Glomerular visceral epithelial cell (primary cell): ENCODE results near the gene SIPA1L3.

ENCODE experiments used
- DNase-seq: peaks from one replicate; pipeline ENCODE4 v3.0.0-alpha.2; 2016; ENCODE audit errors: extremely low spot score

SIPA1L3 gene

GRCh38 chr19:38193445-38193844 is 286.4 kb downstream of the SIPA1L3 start:
- DNase-seq, result no peak

DNA sequence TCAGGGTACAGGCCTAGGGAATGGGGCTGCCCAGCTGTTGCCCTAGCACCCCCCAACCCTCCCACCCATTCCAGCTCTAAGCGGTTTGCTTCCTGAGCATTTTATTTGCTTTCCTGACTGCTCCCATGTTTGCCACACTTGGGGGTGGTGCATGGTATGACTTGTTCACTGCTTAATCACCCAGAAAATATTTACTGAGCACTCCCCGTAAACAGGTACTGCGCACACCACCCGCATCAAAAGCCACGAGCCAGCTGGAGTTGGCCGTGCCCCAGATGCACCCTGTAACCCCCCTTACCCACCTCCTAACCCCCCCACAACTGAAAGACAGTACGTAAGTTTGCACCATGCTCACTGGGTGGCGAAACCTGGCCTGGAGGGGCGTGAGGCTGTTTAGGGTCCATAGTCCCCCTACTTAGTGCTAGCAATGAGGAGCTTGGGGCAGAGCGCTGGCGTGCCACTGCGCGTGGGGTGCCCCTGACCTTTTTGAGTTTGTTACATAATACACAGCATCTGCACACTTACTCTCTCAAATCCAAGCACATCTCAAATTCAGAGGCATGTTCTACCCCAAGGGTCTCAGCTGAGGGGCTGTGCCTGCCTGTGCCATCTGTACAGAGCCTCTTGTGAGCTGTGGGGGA is 287.2 kb downstream of the SIPA1L3 start:
- DNase-seq, result no peak

GRCh38 chr19:38195237-38195636 is 288.2 kb downstream of the SIPA1L3 start:
- DNase-seq, result no peak

DNA sequence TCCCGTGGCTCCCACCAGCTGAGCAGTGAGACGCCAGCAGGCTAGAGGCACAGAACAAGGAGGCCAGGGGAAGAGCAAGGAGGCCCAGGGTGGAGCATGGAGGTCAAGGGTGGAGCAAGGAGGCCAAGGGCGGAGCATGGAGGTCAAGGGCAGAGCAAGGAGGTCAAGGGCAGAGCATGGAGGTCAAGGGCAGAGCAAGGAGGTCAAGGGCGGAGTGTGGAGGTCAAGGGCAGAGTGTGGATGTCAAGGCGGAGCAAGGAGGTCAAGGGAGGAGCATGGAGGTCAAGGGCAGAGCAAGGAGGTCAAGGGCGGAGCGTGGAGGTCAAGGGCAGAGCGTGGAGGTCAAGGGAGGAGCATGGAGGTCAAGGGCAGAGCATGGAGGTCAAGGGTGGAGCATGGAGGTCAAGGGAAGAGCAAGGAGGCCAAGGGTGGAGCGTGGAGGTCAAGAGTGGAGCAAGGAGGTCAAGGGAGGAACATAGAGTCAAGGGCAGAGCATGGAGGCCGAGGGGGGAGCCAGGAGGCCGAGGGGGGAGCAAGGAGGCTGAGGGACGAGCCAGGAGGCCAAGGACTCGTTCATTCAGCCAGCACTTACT is 289.3 kb downstream of the SIPA1L3 start:
- DNase-seq, result no peak

DNA sequence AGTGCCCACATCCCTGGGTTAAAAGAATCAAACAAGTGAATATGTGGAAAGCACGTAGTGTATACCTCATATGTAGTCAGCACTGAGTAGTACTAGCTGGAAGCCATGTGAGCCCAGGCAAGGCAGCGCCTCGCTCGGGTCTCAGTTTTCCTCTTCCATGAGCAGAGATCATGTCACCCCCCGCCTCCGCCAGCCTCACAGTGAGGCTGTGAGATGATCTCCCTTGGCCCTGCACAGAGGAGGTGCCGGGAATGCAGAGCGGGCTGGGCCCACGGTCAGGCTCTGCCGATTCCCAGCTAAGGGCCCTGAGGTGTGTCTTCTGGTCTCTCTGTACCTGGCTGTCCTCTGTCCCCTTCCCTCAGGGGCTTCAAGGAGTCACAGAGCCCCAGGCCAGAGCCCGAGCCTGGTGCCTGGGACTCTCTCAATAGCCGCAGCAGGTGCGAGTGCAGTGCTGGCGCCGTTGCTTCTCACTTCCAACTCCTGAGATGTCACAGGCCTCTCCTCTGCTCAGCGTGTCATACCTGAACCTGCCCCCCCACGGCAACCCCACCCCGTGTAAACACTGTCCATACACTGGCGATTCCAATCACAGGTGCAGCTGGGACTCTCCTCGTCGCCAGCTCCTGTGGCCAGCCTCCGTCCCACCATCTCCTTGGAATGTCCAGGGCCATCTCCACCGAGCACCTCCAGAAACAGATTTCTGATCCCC is 290.1 kb downstream of the SIPA1L3 start:
- no peak for DNase-seq

DNA sequence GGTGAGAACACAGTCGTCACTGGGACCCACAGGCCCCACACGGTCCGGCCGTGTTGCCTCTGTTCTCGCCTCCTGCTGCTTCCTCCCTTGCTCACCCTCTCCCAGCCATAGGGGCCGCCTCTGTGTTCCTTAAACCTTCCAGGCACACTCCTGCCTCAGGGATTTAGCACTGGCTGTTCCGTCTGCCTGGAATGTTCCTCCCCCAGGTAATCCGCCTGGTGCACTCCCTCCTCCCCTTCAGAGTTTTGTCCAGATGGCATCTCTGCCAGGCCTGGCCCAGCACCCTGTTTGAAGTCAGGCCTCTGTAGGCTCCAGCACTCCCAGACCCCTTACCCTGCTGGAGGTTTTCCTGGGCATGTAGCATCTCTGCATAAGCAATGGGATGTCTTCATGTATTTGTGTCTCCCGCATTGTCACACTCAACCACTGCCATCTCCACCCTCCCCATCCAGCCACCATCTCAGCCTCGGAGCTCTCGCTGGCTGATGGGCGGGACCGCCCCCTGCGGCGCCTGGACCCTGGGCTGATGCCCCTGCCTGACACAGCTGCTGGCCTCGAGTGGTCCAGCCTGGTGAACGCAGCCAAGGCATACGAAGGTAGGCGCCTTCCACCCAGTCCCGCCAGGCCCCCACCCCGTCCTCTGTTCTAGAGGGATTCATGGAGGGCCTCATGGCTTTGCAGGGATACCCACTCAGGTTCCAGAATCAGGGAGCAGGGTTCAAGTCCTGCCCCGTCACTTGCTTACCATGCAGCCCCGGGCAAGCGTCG is 291.1 kb downstream of the SIPA1L3 start:
- DNase-seq, result no peak

DNA sequence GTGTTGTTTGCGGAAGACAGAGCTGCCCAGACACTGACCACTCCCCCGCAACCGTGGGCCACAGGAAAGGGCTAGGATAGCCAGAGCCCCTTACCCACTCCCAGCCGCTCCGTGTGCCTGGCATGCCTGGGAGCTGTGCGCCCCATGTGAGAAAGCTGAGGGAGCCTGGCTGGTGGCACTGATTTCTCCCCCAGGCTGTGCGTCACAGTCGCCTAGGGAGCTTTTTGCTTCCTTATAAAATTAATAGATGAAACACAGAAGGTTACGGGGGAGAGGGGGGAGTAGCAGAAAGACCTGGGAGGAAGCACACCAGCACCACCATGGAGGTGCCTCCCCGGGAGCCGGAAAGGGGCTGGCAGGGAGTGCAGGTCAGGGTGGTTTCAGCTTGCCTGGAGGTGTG is 292.3 kb downstream of the SIPA1L3 start:
- DNase-seq, result no peak

GRCh38 chr19:38201731-38202130 is 294.7 kb downstream of the SIPA1L3 start:
- no peak for DNase-seq

- no peak for DNase-seq
Measured at GRCh38 chr19:38202504-38202903, 295.5 kb downstream of the SIPA1L3 start.

DNA sequence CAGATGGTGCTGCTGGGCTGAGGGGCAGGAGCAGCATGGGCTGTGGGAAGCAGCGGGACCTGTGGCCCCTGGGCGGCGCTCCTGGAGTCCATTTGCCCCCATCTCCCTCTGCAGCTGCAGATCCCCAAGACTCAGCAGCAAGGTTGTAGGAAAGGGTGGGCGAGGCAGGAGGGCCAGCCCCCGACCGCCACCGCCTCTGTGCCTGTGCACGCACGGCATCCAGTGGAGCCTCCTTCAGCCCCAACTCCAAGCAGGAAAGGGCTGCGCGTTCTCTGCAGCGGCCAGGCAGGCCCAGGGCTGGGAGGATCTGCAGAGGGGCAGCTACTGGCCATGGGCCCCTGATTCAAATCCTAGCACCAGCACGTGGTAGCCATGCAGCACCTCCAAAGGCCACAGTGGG is 296.2 kb downstream of the SIPA1L3 start:
- DNase-seq, result no peak

- DNase-seq, result no peak
Measured at GRCh38 chr19:38204096-38204495, 297.1 kb downstream of the SIPA1L3 start.

DNA sequence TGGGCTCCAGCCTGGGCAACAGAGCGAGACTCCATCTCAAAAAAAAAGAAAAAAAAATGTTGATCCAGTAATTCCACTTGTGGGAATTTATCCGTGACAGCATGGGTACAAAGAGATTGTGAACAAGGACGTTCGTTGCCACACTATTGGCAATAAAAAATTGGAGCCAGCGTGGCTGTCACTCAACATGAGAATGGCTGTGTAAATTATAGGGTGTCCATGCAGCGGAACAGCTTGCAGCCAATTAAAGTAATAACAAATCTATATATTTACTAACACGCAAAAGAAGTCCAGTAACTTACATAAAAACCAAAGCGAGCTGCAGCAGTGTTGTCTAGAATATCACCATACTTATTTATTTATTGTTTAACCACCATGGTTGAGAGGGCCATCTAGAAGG is 297.7 kb downstream of the SIPA1L3 start:
- no peak for DNase-seq

DNA sequence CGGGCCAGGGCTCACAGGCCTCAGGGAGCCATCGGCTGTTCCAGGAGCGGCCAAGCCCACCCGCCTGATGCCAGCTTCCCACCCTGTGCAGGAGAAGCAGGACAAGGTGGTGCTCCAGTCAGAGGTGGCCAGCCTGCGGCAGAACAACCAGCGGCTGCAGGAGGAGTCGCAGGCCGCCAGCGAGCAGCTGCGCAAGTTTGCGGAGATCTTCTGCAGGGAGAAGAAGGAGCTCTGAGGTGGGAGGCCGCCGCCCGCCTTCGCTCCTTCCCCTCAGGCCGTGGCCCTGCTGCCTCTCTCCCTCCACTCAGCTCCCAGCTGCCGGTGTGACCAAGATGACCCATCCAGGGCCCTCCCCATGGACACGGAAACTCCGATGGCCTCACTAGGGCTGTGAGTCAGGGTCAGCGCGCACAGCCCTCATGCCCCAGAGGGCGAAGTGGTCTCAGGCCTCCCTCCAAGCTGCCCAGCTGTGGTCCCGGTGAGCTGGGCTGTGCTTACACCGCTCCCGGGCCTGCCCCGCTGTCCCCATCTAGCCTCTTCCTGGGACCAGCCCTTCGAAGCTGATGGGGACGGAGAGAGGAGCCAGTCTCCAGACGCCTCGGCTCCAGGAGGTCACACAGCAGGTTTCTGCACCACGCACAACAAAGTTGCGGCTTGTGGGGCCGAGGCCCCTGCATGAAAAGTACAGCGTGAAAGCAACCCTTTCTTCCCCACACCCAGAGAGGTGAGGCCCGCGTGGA is 299.2 kb downstream of the SIPA1L3 start:
- DNase-seq, result no peak

- DNase-seq, result no peak
Measured at GRCh38 chr19:38206928-38207327, 299.9 kb downstream of the SIPA1L3 start.

DNA sequence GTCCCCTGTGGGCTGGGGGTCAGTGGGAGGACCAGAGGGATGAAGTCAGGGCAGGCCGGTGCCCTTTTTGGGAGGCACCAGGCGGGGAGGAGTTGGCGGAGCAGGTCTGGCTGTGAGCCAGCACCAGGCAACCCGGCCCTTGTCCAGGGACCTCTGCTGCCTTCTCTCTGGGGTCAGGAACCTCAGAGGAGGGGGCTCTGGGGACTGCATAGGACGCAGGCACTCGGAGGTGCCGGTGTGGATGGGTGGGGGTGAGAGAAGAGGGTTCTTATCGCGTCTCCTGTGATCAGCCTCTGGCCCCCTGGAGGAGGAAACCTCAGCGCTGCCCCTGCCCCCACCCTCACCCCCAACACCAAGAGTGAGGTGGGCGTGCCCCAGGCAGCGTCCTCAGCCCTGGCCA is 300.5 kb downstream of the SIPA1L3 start:
- DNase-seq, result no peak

- DNase-seq, result no peak
Measured at GRCh38 chr19:38208571-38208970, 301.6 kb downstream of the SIPA1L3 start.

DNA sequence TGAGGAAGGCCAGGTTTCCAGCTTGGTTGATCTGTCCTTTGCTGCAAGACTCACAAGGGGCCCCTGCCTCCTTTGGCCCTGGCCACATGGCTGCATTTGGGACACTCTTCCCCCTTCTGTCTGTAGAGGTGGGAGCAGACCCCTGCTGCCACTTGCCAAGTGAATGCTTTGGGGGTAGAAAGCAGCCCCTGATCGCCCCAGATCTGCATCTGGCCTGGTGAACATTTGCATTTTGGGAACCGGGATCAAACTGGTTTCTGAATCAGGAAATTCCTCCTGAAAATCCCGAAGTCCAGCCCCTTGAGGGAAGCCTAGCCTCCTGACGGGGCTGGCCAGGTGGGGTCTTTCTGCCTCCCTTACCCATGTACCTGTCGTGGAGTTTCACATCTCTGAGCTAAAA is 302.1 kb downstream of the SIPA1L3 start:
- no peak for DNase-seq

DNA sequence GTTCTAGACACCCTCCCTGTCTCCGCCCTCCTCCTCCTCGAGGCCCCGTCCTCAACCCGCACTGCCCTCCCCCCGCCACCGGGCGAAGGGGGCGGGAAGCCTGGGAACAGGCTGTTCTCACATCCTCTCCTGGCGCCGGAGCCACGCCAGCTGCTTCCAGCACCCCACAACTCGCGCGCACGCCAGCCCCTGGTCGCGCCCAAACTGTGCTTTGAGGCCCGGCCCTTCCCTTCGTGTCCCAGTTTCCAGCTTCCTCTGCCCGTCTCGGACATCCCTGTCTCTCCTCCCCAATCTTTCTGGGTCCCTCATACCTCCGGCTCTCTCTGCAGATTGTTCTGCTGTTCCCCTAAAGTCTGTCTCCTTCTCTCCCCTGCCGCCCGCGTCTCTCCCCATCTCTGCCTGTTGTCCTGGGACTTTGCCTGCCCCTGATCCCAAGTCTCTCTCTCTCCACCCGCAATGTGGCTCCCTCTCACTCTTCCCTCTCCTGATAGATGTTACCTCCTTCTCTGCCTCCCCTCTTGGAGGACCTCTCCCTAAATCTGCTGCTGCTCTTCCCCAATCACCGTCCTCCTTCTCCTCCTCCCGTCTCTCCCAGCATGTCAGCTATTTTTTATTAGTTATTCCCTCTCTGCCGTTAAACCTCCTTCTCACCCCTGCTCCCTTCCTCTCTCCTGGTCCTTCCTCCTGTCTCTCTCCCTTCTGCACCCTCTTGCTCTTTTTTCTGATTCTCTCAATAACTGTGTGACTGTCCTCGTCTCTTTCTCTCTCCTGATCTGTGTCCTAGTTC is 302.9 kb downstream of the SIPA1L3 start:
- DNase-seq, result no peak

- no peak for DNase-seq
Measured at GRCh38 chr19:38210458-38210987, 303.5 kb downstream of the SIPA1L3 start.

GRCh38 chr19:38211151-38211591 is 304.2 kb downstream of the SIPA1L3 start:
- no peak for DNase-seq

DNA sequence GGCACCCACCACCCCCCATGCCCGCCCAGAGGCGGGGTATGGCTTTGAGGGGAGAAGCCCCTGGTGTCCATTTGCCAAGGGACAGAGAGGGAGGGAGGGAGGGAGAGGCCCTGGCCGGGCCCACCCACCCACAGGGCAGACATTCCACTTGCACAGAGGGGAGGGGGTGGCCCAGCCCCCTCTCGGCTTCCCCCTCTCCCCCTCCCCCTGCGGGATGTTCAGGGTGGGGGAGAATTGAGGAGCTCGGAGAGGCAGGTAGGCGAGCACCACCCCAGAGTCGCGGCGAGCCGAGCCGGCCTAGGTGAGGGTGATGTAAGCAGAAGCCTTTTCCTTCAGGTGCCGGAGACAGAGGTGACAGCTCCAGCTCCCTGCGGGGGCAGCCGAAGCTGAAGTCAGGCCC is 304.8 kb downstream of the SIPA1L3 start:
- DNase-seq, result no peak
